H9 (cell line): ENCODE results near the gene ART4. TPM values are rescaled to one million over a fixed set of nuclear protein-coding genes. Genes with fewer than 3 reads are reported as not detected.
A peak's percentile ranks its signal among the peaks of the same experiment; 100 is the strongest.

Source experiments
- DNase-seq: peaks from one replicate; pipeline ENCODE4 v3.0.0-alpha.2; 2017
- H2AFZ ChIP-seq: one replicate; pipeline ENCODE4 v1.6.1; 2013; ENCODE audit warnings: mild to moderate bottlenecking, low read length, control low read depth, moderate library complexity
- H2AK5ac ChIP-seq: 2 replicates; pipeline ENCODE4 v1.6.1; 2013; ENCODE audit warnings: low read length, control low read depth, mixed read lengths; ENCODE audit not compliant: insufficient read length
- H2BK120ac ChIP-seq: one replicate; pipeline ENCODE4 v1.6.1; 2013; ENCODE audit warnings: low read depth, mild to moderate bottlenecking, low read length, control low read depth, inconsistent platforms; ENCODE audit not compliant: poor library complexity, severe bottlenecking
- H2BK12ac ChIP-seq: 2 replicates; pipeline ENCODE4 v1.6.1; 2013; ENCODE audit warnings: low read length, control low read depth, mixed read lengths, low read depth; ENCODE audit not compliant: insufficient read length
- H2BK15ac ChIP-seq: 2 replicates; pipeline ENCODE4 v1.6.1; 2013; ENCODE audit warnings: low read depth, low read length, control low read depth
- H2BK20ac ChIP-seq: one replicate; pipeline ENCODE4 v1.6.1; 2013; ENCODE audit warnings: low read depth, mild to moderate bottlenecking, low read length, control low read depth, inconsistent platforms; ENCODE audit not compliant: poor library complexity, severe bottlenecking
- H2BK5ac ChIP-seq: 2 replicates; pipeline ENCODE4 v1.6.1; 2013; ENCODE audit warnings: low read length, control low read depth, mixed read lengths; ENCODE audit not compliant: insufficient read length
- H3K14ac ChIP-seq: 2 replicates; pipeline ENCODE4 v1.6.1; 2013; ENCODE audit warnings: low read length, control low read depth; ENCODE audit not compliant: insufficient read depth
- H3K18ac ChIP-seq: 2 replicates; pipeline ENCODE4 v1.6.1; 2013; ENCODE audit warnings: low read depth, mild to moderate bottlenecking, mixed read lengths, low read length, control low read depth; ENCODE audit not compliant: insufficient read length
- H3K23ac ChIP-seq: 2 replicates; pipeline ENCODE4 v1.6.1; 2013; ENCODE audit warnings: low read length, control low read depth, mixed read lengths, low read depth; ENCODE audit not compliant: insufficient read length
- H3K23me2 ChIP-seq: 2 replicates; pipeline ENCODE4 v1.6.1; 2013; ENCODE audit warnings: low read depth, mild to moderate bottlenecking, mixed read lengths, low read length, control low read depth; ENCODE audit not compliant: insufficient read length, poor library complexity, severe bottlenecking
- H3K27ac ChIP-seq: 2 replicates; pipeline ENCODE4 v1.5.1; 2013; ENCODE audit warnings: low read length, control low read depth, mixed read lengths, low read depth; ENCODE audit not compliant: insufficient read length
- H3K27me3 ChIP-seq: 2 replicates; pipeline ENCODE4 v1.6.1; 2013; ENCODE audit warnings: low read length, control low read depth, inconsistent platforms; ENCODE audit not compliant: insufficient read depth
- H3K4ac ChIP-seq: 2 replicates; pipeline ENCODE4 v1.6.1; 2013; ENCODE audit warnings: low read depth, mild to moderate bottlenecking, control low read depth, inconsistent platforms, low read length, moderate library complexity
- H3K4me1 ChIP-seq: 2 replicates; pipeline ENCODE4 v1.6.1; 2013; ENCODE audit warnings: low read length, control low read depth, inconsistent platforms; ENCODE audit not compliant: insufficient read depth
- H3K4me2 ChIP-seq: 2 replicates; pipeline ENCODE4 v1.6.1; 2013; ENCODE audit warnings: low read length, control low read depth, mixed read lengths; ENCODE audit not compliant: insufficient read length, insufficient read depth
- H3K56ac ChIP-seq: 2 replicates; pipeline ENCODE4 v1.6.1; 2013; ENCODE audit warnings: low read depth, mild to moderate bottlenecking, mixed read lengths, low read length, control low read depth; ENCODE audit not compliant: insufficient read length
- H3K79me1 ChIP-seq: 2 replicates; pipeline ENCODE4 v1.6.1; 2013; ENCODE audit warnings: low read depth, mild to moderate bottlenecking, moderate library complexity, low read length, control low read depth, inconsistent platforms; ENCODE audit not compliant: insufficient read depth, poor library complexity, severe bottlenecking
- H3K79me2 ChIP-seq: 2 replicates; pipeline ENCODE4 v1.6.1; 2013; ENCODE audit warnings: low read length, control low read depth, inconsistent platforms; ENCODE audit not compliant: insufficient read depth
- H3K9ac ChIP-seq: 2 replicates; pipeline ENCODE4 v1.6.1; 2013; ENCODE audit warnings: low read length, control low read depth, mixed read lengths; ENCODE audit not compliant: insufficient read length; ENCODE audit errors: extremely low read depth
- H3K9me3 ChIP-seq: one replicate; pipeline ENCODE4 v1.6.1; 2013; ENCODE audit warnings: low read depth, low read length, inconsistent platforms; ENCODE audit not compliant: control insufficient read depth
- H3T11ph ChIP-seq: one replicate; pipeline ENCODE4 v1.6.1; 2013; ENCODE audit warnings: mild to moderate bottlenecking, low read length, control low read depth, inconsistent platforms
- H4K20me1 ChIP-seq: one replicate; pipeline ENCODE4 v1.6.1; 2013; ENCODE audit not compliant: control insufficient read depth, insufficient read length, insufficient read depth
- H4K5ac ChIP-seq: 2 replicates; pipeline ENCODE4 v1.6.1; 2013; ENCODE audit warnings: low read depth, mild to moderate bottlenecking, mixed read lengths, low read length, control low read depth; ENCODE audit not compliant: insufficient read length
- H4K8ac ChIP-seq: replicated peaks from 2 replicates; pipeline ENCODE4 v1.6.1; 2013; ENCODE audit warnings: low read length, control low read depth, mixed read lengths, low read depth; ENCODE audit not compliant: insufficient read length
- H4K91ac ChIP-seq: 2 replicates; pipeline ENCODE4 v1.6.1; 2013; ENCODE audit warnings: low read depth, mild to moderate bottlenecking, moderate library complexity, mixed read lengths, low read length, control low read depth; ENCODE audit not compliant: insufficient read length
- H3K27ac Mint-ChIP-seq, 3 experiments: 2 replicates in 2 of 3; 3 replicates in 1 of 3; pipeline ENCODE4 v1.8.0; 2020 to 2021; ENCODE audit warnings: mixed read lengths in 3 of 3, mild to moderate bottlenecking in 1 of 3, moderate library complexity in 1 of 3
- H3K27me3 Mint-ChIP-seq: 2 replicates; pipeline ENCODE4 v1.8.0; 2021; ENCODE audit warnings: low read depth, mild to moderate bottlenecking, moderate library complexity, mixed read lengths
- H3K36me3 Mint-ChIP-seq, 3 experiments: 2 replicates in 2 of 3; 3 replicates in 1 of 3; pipeline ENCODE4 v1.8.0; 2020 to 2021; ENCODE audit warnings: low read depth in 3 of 3, mixed read lengths in 3 of 3; ENCODE audit not compliant: insufficient read depth in 1 of 3
- H3K4me1 Mint-ChIP-seq, 2 experiments: 2 replicates each; pipeline ENCODE4 v1.8.0; 2020; ENCODE audit warnings: mixed read lengths in 2 of 2
- H3K4me3 Mint-ChIP-seq, 2 experiments: 2 replicates in 1 of 2; 3 replicates in 1 of 2; pipeline ENCODE4 v1.8.0; 2020 to 2021; ENCODE audit warnings: mild to moderate bottlenecking in 2 of 2, mixed read lengths in 2 of 2, moderate library complexity in 1 of 2
- H3K9me3 Mint-ChIP-seq, 2 experiments: 2 replicates in 1 of 2; 3 replicates in 1 of 2; pipeline ENCODE4 v1.8.0; 2020; ENCODE audit warnings: mild to moderate bottlenecking in 2 of 2, mixed read lengths in 2 of 2, moderate library complexity in 1 of 2
- WGBS: extraction: QIAGEN DNeasy Blood & Tissue Kit; methylation state at CpG from one replicate; pipeline ENCODE4 v1.1.7; 2013; ENCODE audit warnings: missing lambda C conversion rate, low lambda C conversion rate, mixed read lengths; ENCODE audit not compliant: insufficient read length; ENCODE audit errors: extremely low coverage; 5-methylcytosine and 5-hydroxymethylcytosine counted together
- total RNA-seq: library from RNA; stranded (reverse); gene quantifications from 2 replicates; pipeline ENCODE4 v1.2.1, GENCODE V29; 2021
- TF ChIP-seq, protein P1 (sequence below): fragments of 200-600 bp; sonication (generic); conservative IDR thresholded peaks from 3 replicates; pipeline ENCODE4 v1.8.0; 2021; ENCODE audit warnings: antibody characterized with exemption, mild to moderate bottlenecking

The ART4 gene
- total RNA-seq, 1 experiment from 2014 or later = not detected

DNA sequence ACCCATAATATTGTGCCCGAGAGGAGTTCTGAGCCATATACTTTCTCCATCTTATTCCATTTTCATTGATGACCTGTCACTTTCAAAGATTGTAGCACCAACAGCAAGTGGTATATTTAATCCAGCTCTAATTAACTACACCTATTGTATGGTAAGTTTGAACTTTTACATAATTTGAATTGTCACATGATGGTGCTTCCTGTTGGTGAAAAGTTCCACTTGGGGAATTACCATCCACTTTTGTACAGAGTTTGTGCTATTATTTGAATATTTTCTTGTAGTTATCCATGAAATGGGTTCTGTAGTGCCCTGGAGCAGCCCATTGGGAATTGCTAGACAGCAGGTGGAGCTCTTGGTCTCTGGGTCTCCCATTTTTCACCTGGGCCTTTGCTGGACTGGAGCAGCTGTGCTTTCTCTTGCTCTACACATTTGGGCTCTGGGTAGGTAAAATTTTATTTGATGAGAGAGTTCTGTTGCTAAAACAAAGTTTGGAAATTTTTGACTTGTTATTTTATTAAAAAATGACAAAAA is 32.3 kb downstream of the ART4 start:
- Histone ChIP-seq H3K4me2 (no peak overlapping the region), H3K79me2 (no peaks in the 10 kb centered on the region), H3K56ac (no peak overlapping the region), H2BK120ac (no peak overlapping the region), H2AK5ac (no peak overlapping the region), H4K5ac (no peak overlapping the region), H3T11ph (no peak overlapping the region), H2BK5ac (no peak overlapping the region), H3K27ac (no peak overlapping the region), H3K23ac (no peak overlapping the region), H3K9ac (no peak overlapping the region), H3K18ac (no peak overlapping the region), H4K8ac (no peak overlapping the region), H3K4ac (no peak overlapping the region), H2BK15ac (no peak overlapping the region), H2BK12ac (no peak overlapping the region), H4K91ac (no peak overlapping the region), H3K23me2 (no peaks in the 10 kb centered on the region), H3K4me1 (no peaks in the 10 kb centered on the region), H3K79me1 (no peaks in the 10 kb centered on the region), H3K14ac (no peak overlapping the region), H2BK20ac (no peak overlapping the region), H3K27me3 (no peaks in the 10 kb centered on the region), H2AFZ (no peak overlapping the region), H3K9me3 (no peaks in the 10 kb centered on the region), H4K20me1 (no peaks in the 10 kb centered on the region)
- no peaks in the 10 kb centered on the region for H3K36me3 Mint-ChIP-seq
- H3K9me3 Mint-ChIP-seq = no peaks in the 10 kb centered on the region
- peak; percentile 47 for DNase-seq
- no peaks in the 10 kb centered on the region for H3K4me1 Mint-ChIP-seq
- WGBS = no CpG with 5 or more reads among the region's 1 CpG
- H3K4me3 Mint-ChIP-seq = no peak overlapping the region
- no peaks in the 10 kb centered on the region for H3K27me3 Mint-ChIP-seq
- no peak overlapping the region; a peak in 1 of 7 replicates for H3K27ac Mint-ChIP-seq
- TF ChIP-seq, protein P1, sequence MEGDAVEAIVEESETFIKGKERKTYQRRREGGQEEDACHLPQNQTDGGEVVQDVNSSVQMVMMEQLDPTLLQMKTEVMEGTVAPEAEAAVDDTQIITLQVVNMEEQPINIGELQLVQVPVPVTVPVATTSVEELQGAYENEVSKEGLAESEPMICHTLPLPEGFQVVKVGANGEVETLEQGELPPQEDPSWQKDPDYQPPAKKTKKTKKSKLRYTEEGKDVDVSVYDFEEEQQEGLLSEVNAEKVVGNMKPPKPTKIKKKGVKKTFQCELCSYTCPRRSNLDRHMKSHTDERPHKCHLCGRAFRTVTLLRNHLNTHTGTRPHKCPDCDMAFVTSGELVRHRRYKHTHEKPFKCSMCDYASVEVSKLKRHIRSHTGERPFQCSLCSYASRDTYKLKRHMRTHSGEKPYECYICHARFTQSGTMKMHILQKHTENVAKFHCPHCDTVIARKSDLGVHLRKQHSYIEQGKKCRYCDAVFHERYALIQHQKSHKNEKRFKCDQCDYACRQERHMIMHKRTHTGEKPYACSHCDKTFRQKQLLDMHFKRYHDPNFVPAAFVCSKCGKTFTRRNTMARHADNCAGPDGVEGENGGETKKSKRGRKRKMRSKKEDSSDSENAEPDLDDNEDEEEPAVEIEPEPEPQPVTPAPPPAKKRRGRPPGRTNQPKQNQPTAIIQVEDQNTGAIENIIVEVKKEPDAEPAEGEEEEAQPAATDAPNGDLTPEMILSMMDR = peak; percentile 69
